RWPE2 (cell line): ENCODE measurements around the gene TTBK1.
A peak's percentile ranks its signal among the peaks of the same experiment; 100 is the strongest.

Experiments
- ATAC-seq: fragments of 200-7000 bp; cut with Tn5 transposase; 3 replicates; pipeline ENCODE4 v1.9.1; 2021; ENCODE audit warnings: low read depth
- DNase-seq: peaks from one replicate; pipeline ENCODE4 v3.0.0-alpha.2; 2020; ENCODE audit warnings: low spot score
- H3K27ac ChIP-seq: fragments of 450-650 bp; 2 replicates; pipeline ENCODE4 v1.5.1; 2017; ENCODE audit warnings: mild to moderate bottlenecking; ENCODE audit not compliant: poor library complexity, severe bottlenecking
- H3K27me3 ChIP-seq: fragments of 250-450 bp; sonication (Bioruptor Pico); 2 replicates; pipeline ENCODE4 v1.5.1; 2021; ENCODE audit warnings: mild to moderate bottlenecking, moderate library complexity; ENCODE audit not compliant: insufficient read depth, poor library complexity, severe bottlenecking
- H3K36me3 ChIP-seq: fragments of 250-450 bp; sonication (Bioruptor Pico); 2 replicates; pipeline ENCODE4 v1.5.1; 2020; ENCODE audit warnings: low read depth, mild to moderate bottlenecking, moderate library complexity
- H3K4me1 ChIP-seq: fragments of 250-450 bp; sonication (Bioruptor Pico); 2 replicates; pipeline ENCODE4 v1.5.1; 2021; ENCODE audit warnings: mild to moderate bottlenecking, moderate library complexity; ENCODE audit not compliant: insufficient read depth, poor library complexity, severe bottlenecking
- H3K4me3 ChIP-seq: fragments of 250-450 bp; sonication (Bioruptor Pico); 2 replicates; pipeline ENCODE4 v1.5.1; 2021; ENCODE audit warnings: mild to moderate bottlenecking, moderate library complexity; ENCODE audit not compliant: severe bottlenecking
- H3K9me3 ChIP-seq: fragments of 250-450 bp; sonication (Bioruptor Pico); 2 replicates; pipeline ENCODE4 v1.5.1; 2021; ENCODE audit warnings: mild to moderate bottlenecking, moderate library complexity; ENCODE audit not compliant: severe bottlenecking
- TF ChIP-seq, protein P1 (sequence below): fragments of 450-650 bp; IDR thresholded peaks from one replicate; pipeline ENCODE4 v1.5.1; 2017; ENCODE audit warnings: mild to moderate bottlenecking, moderate library complexity; ENCODE audit not compliant: poor library complexity, severe bottlenecking

TTBK1 gene

DNA sequence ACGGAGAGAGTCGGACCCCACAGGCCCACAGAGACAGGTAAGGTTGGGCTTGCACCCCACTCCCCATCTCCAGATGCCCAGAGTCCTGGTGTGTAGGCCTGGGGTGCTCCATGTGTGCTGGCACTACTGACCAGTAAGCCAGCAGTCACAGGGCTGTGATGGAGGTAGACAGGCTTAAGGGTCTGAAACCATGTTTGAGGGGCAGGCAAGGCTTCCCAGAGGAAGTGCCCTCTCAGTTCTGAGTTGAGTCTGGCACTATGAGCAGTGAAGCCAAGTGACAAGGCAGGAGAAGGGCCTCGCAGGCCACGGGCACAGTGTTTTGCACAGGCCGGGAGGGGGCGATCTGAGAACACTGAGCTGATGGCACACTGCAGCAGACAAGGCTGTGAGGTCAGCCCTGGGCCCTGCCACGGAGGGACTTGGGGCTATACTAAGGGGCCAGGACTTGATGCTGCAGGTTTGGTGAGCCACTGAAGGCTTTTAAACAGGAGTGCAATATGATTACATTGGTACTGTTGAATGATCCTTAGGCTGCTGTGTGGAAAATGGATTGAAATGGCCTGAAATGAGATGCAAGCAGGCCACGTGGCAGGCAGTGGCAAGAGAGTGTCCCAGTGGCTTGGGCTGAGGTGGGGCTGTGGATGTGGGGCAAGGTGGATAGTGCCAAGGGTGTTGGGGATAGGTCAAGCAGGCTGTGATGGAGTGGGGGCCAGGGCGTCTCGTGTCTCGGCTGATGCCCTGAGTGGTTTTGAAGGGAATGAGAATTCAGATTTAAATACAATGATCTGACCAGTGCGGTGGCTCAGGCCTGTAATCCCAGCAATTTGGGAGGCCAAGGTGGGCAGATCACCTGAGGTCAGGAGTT lies 20.3 kb downstream of the TTBK1 start:
- ATAC-seq: peak; percentile 86
- DNase-seq: no peak
- Histone ChIP-seq H3K27me3 (no peaks in the 10 kb centered on the region), H3K9me3 (no peaks in the 10 kb centered on the region), H3K36me3 (no peaks in the 10 kb centered on the region), H3K27ac (no peak overlapping the region), H3K4me3 (no peak overlapping the region), H3K4me1 (no peaks in the 10 kb centered on the region)
- TF ChIP-seq, protein P1, sequence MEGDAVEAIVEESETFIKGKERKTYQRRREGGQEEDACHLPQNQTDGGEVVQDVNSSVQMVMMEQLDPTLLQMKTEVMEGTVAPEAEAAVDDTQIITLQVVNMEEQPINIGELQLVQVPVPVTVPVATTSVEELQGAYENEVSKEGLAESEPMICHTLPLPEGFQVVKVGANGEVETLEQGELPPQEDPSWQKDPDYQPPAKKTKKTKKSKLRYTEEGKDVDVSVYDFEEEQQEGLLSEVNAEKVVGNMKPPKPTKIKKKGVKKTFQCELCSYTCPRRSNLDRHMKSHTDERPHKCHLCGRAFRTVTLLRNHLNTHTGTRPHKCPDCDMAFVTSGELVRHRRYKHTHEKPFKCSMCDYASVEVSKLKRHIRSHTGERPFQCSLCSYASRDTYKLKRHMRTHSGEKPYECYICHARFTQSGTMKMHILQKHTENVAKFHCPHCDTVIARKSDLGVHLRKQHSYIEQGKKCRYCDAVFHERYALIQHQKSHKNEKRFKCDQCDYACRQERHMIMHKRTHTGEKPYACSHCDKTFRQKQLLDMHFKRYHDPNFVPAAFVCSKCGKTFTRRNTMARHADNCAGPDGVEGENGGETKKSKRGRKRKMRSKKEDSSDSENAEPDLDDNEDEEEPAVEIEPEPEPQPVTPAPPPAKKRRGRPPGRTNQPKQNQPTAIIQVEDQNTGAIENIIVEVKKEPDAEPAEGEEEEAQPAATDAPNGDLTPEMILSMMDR: peak; percentile 71

DNA sequence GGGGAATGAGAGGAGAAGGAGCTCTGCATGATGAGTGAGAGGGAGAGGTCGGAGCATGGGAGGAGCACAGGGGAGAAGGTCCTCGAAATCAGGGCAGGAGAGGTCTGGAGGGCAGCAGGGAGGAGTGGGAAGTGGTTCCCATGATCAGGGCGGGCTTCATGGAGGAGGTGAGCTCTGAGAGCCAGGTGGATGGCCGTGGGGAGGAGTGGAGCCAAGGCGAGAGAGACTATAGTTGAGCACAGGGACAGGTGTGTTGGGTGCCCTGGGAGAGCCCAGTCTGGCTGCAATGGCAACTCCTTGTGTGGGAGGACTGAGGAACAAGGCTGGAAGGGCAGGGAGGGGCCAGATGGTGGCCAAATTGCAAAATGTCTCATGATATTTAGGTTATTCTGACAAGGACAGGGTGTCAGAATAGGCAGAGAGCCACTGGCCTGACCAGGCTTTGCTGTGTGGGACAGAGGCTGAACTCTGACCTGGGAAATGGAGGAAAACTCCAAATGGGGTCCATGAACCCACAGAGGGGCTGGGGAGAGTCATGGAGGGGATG lies 21.4 kb downstream of the TTBK1 start:
- H3K36me3 ChIP-seq: no peaks in the 10 kb centered on the region
- H3K4me3 ChIP-seq: no peak overlapping the region
- H3K9me3 ChIP-seq: no peaks in the 10 kb centered on the region
- no peaks in the 10 kb centered on the region for H3K4me1 ChIP-seq
- H3K27ac ChIP-seq: no peak overlapping the region
- H3K27me3 ChIP-seq: no peaks in the 10 kb centered on the region
- ATAC-seq (no peak), DNase-seq (no peak)
- TF ChIP-seq, protein P1: no peak

DNA sequence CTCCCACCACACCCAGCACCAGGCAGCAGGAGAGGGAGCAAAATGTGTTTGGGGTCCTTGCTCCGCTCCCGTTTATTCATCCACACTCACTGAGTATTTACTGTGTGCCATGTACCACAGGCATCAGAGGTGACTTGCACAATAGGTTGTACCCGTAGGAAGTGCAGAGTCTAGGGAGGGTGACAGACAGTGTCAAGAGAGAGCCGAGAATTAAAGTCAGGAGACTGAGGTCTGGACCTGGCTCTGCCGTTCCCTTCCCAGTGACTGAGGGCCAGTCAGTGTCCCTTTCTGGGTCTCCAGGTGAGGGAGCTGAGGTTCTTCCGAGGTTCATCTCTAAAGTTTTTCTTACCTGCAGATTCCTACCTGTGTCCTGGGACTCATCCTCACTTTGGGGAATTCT lies 22.3 kb downstream of the TTBK1 start:
- Histone ChIP-seq H3K27ac (no peak overlapping the region), H3K4me3 (no peak overlapping the region), H3K4me1 (no peaks in the 10 kb centered on the region), H3K27me3 (no peaks in the 10 kb centered on the region), H3K9me3 (no peaks in the 10 kb centered on the region), H3K36me3 (no peaks in the 10 kb centered on the region)
- DNase-seq: no peak
- TF ChIP-seq, protein P1: no peak
- ATAC-seq: no peak

DNA sequence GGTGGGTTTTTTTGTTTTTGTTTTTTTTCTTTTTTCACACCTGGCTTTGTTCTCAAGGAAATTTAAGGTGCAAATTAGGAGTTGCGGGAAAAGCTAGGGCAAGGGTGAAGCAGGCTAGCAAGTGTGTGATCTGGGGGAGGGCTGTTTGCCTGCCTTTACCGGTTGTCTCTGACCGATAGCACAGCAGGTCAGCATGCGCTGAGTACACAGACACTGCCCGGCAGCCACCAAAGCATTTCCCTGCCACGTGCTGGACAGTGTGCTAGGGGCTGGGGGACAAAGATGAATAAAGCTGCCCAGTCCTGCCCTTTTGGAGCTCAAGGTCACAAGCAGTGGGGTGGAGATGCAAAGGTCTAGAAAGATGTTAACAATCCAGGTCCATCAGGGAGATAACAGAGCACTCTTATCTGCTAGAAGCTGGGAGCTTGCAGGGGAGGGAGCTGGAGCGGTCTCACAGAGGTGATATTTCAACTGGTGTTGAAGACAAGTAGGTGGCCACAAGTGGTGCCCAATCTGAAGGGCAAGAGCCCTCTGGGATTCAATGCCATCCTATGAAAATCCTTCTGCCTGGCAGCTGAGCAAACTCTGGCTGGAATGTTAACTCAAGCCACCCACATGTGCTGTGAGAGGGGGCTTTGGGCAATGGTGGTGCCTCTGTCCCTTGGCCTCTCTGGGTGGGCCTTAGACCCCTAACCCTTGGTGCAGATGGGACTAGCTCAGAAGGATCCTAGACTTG lies 24.5 kb downstream of the TTBK1 start:
- Histone ChIP-seq H3K9me3 (no peaks in the 10 kb centered on the region), H3K27ac (no peak overlapping the region), H3K4me1 (no peaks in the 10 kb centered on the region), H3K4me3 (no peak overlapping the region), H3K36me3 (no peaks in the 10 kb centered on the region), H3K27me3 (no peaks in the 10 kb centered on the region)
- no peak for ATAC-seq
- TF ChIP-seq, protein P1: no peak
- DNase-seq: no peak
